KOPT-K1 (cell line): ENCODE results near the gene DEK.
"Not testable (repeated sequence)": the region's sequence is repeated elsewhere in the genome, so short reads cannot be mapped to it uniquely, and the experiment has no call there.

Experiments used
- H3K27ac ChIP-seq: fragments of 200-600 bp; sonication (generic); 2 replicates; pipeline ENCODE4 v1.5.1; 2016; ENCODE audit warnings: antibody characterized with exemption, mild to moderate bottlenecking, low read depth, low read length; ENCODE audit not compliant: poor library complexity, severe bottlenecking
- H3K36me3 ChIP-seq: fragments of 200-600 bp; sonication (generic); 2 replicates; pipeline ENCODE4 v1.5.1; 2017; ENCODE audit warnings: antibody characterized with exemption, mild to moderate bottlenecking, low read length, moderate library complexity; ENCODE audit not compliant: insufficient read depth
- H3K9me3 ChIP-seq: fragments of 200-600 bp; sonication (generic); 2 replicates; pipeline ENCODE4 v1.5.1; 2017; ENCODE audit warnings: antibody characterized with exemption, low read length, mild to moderate bottlenecking; ENCODE audit not compliant: insufficient read depth, poor library complexity, severe bottlenecking

DEK gene

GRCh38 chr6:18210707-18211106 is 53.6 kb downstream of the DEK start:
- peaks cover 9% of the 10 kb centered on the region; the same call in 1 of the 2 replicates for H3K36me3 ChIP-seq
- H3K9me3 ChIP-seq = no peaks in the 10 kb centered on the region
- no peak overlapping the region for H3K27ac ChIP-seq

- Histone ChIP-seq H3K36me3 (no peaks in the 10 kb centered on the region), H3K27ac (no peak overlapping the region), H3K9me3 (no peaks in the 10 kb centered on the region)
Observed at GRCh38 chr6:18209539-18210197, 54.7 kb downstream of the DEK start.

DNA sequence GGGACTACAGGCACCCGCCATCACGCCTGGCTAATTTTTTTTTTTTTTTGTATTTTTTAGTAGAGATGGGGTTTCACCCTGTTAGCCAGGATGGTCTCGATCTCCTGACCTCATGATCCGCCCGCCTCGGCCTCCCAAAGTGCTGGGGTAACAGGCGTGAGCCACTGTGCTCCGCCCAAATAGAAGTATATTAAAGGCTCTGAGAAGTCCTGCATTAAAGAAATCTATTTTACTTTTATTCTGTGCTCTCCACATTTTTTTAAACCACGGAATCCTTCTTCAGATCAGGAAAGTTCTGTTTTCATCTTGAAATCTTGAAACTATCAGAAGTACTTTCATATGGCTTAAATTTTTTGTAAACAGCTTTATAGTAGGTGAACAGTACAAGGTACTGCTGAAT is 55.6 kb downstream of the DEK start:
- not testable (repeated sequence) for H3K36me3 ChIP-seq, H3K27ac ChIP-seq, H3K9me3 ChIP-seq

DNA sequence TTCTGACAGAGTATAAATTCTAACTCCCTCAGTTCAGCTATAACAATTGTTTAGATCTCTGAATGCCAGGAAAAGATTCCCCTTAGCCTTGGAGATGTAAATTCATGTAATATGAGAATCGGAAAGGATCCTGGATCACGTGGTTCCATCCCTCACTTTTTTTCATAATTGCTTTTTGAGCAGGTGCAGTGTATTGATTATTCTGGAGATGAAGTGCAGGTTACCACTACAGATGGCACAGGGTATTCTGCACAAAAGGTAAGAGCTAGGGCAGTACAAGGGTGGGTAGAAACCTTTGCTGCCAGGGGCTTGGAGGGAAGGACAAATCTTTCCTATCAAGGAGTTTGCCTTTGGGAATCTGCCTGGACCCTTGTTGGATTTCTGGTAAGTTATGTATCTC is 56.4 kb downstream of the DEK start:
- Histone ChIP-seq H3K27ac (no peak overlapping the region), H3K36me3 (no peaks in the 10 kb centered on the region; the same call in 1 of the 2 replicates), H3K9me3 (no peaks in the 10 kb centered on the region)

DNA sequence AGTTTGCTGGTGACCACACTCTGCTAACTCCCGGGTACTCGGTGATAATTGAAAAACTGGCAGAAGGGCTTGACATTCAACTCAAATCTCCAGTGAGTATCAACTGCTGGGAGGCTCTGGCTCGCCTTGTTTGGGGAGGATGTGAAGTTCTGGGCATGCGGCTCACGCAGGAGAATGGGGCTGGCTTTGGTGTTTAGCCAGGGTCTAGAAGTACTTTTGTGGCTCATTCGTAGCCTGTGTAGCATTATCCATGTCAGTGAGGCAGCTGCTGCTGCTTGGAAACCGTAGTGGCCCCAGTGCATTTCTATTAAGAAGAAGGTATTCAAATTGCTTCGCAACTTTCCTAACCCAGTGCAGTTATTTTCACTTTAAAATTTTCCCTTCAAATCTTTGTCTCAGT is 56.9 kb downstream of the DEK start:
- no peaks in the 10 kb centered on the region for H3K9me3 ChIP-seq
- H3K27ac ChIP-seq = no peak overlapping the region
- H3K36me3 ChIP-seq = no peaks in the 10 kb centered on the region; the same call in 1 of the 2 replicates

GRCh38 chr6:18206591-18206990 is 57.7 kb downstream of the DEK start:
- H3K36me3 ChIP-seq = no peaks in the 10 kb centered on the region; the same call in 1 of the 2 replicates
- H3K27ac ChIP-seq = no peak overlapping the region
- no peaks in the 10 kb centered on the region for H3K9me3 ChIP-seq

- Histone ChIP-seq H3K9me3 (no peaks in the 10 kb centered on the region), H3K27ac (no peak overlapping the region), H3K36me3 (no peaks in the 10 kb centered on the region; the same call in 1 of the 2 replicates)
Observed at GRCh38 chr6:18204691-18205090, 59.6 kb downstream of the DEK start.

- H3K27ac ChIP-seq = no peak overlapping the region
- H3K36me3 ChIP-seq = no peaks in the 10 kb centered on the region; the same call in 1 of the 2 replicates
- H3K9me3 ChIP-seq = no peaks in the 10 kb centered on the region
Observed at GRCh38 chr6:18203786-18204185, 60.5 kb downstream of the DEK start.

DNA sequence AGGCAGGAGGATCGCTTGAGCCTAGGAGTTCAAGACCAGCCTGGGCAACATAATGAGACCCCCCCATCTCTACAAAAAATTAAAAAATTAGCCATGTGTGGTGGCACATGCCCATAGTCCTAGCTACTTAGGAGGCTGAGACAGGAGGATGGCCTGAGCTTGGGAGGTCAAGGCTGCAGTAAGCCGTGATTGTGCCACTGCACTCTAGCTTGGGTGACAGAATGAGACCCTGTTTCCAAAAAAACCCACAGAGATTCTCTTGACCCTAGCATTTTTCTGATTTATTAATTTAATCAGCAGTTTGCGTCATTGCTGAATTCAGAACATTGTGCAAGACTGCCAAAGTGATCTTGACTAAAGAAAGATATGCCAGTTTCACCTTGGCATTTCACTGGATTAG is 72.3 kb downstream of the DEK start:
- H3K27ac ChIP-seq = no peak overlapping the region
- no peaks in the 10 kb centered on the region for H3K36me3 ChIP-seq
- no peaks in the 10 kb centered on the region for H3K9me3 ChIP-seq

- Histone ChIP-seq H3K27ac (no peak overlapping the region), H3K9me3 (no peaks in the 10 kb centered on the region), H3K36me3 (no peaks in the 10 kb centered on the region)
Observed at GRCh38 chr6:18189196-18189595, 75.1 kb downstream of the DEK start.

GRCh38 chr6:18187701-18188100 is 76.6 kb downstream of the DEK start:
- Histone ChIP-seq H3K36me3 (no peaks in the 10 kb centered on the region), H3K27ac (no peak overlapping the region), H3K9me3 (no peaks in the 10 kb centered on the region)

GRCh38 chr6:18186540-18187250 is 77.6 kb downstream of the DEK start:
- no peaks in the 10 kb centered on the region for H3K36me3 ChIP-seq

DNA sequence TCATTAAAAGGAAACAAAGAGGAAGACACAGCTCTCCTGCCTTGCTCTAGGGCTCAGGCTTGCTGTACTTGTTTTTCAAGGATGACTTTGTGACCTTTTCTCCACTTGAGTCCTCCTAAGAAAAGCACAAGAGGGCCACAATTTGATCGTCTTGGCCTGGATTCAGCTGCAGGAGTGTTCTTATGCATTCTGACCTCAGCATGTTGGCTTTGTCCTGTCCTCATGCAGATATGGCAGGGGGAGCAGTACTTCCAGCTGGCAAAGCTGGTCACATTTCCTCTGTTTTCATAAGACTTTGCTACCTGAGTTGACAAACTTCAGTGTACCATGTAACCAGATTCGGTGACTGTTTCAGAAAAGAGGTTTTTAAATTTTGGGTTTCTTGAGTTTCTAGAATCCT is 78.3 kb downstream of the DEK start:
- H3K9me3 ChIP-seq = no peaks in the 10 kb centered on the region
- no peaks in the 10 kb centered on the region for H3K36me3 ChIP-seq
- no peak overlapping the region for H3K27ac ChIP-seq

More at GRCh38 chr6:18186540-18187250, 77.6 kb downstream of the DEK start:
- Histone ChIP-seq H3K9me3 (no peaks in the 10 kb centered on the region), H3K27ac (no peak overlapping the region)

- no peaks in the 10 kb centered on the region for H3K36me3 ChIP-seq
- no peak overlapping the region for H3K27ac ChIP-seq
- no peaks in the 10 kb centered on the region for H3K9me3 ChIP-seq
Observed at GRCh38 chr6:18185624-18186023, 78.7 kb downstream of the DEK start.

- H3K36me3 ChIP-seq = no peaks in the 10 kb centered on the region
- no peaks in the 10 kb centered on the region for H3K9me3 ChIP-seq
- no peak overlapping the region for H3K27ac ChIP-seq
Observed at GRCh38 chr6:18183766-18184165, 80.6 kb downstream of the DEK start.

DNA sequence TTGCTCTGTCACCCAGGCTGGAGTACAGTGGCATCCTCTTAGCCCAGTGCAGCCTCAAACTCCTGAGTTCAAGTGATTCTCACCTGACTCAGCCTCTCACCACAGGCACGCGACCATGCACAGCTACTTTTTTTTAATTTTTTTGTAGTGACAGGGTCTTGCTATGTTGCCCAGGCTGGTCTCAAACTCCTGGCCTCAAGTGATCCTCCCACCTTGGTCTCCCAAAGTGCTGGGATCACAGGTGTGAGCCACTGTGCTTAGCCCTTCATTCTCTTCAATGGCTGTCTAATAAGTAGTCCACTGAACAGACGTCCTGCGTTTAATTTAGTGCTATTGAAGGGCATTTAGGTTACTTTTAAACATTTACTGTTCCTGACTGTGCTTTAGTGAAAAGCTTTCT is 81.8 kb downstream of the DEK start:
- H3K27ac ChIP-seq = no peak overlapping the region

More for the DNA sequence above, 81.8 kb downstream of the DEK start:
- no peaks in the 10 kb centered on the region for H3K36me3 ChIP-seq
- H3K9me3 ChIP-seq = no peaks in the 10 kb centered on the region
